HEK293 (cell line): Measurements from ENCODE around the gene PIM1.
A peak's percentile ranks its signal among the peaks of the same experiment; 100 is the strongest.

Source experiments
- CTCF ChIA-PET: fragments of 350-600 bp; formaldehyde crosslinking; extraction: SDS; loops from one replicate; lab custom pipeline; 2021; ENCODE audit warnings: antibody characterized with exemption; lab: Yijun Ruan, JAX
- POLR2A ChIA-PET: fragments of 300-600 bp; formaldehyde crosslinking; extraction: SDS; loops from one replicate; lab custom pipeline; 2020; ENCODE audit warnings: antibody characterized with exemption, inconsistent platforms; lab: Yijun Ruan, JAX
- H3K27ac ChIP-seq: fragments of 200-500 bp; sonication (Bioruptor generic); 2 replicates; pipeline ENCODE4 v1.5.1; 2014; ENCODE audit warnings: low read depth, low read length, control low read depth, inconsistent platforms; ENCODE audit errors: extremely low read depth
- H3K36me3 ChIP-seq, 2 experiments: fragments of 200-500 bp in 1 of 2; sonication (Bioruptor generic) in 1 of 2; 1 replicate in 1 of 2; 2 replicates in 1 of 2; pipeline ENCODE4 v1.5.1; 2014 to 2017; ENCODE audit warnings: inconsistent platforms in 2 of 2, low read length in 2 of 2; ENCODE audit not compliant: control insufficient read depth in 2 of 2, insufficient read depth in 1 of 2
- H3K4me1 ChIP-seq: fragments of 200-500 bp; sonication (Bioruptor generic); 2 replicates; pipeline ENCODE4 v1.5.1; 2014; ENCODE audit warnings: mild to moderate bottlenecking, low read length, inconsistent platforms; ENCODE audit not compliant: control insufficient read depth, insufficient read depth
- H3K4me3 ChIP-seq: 2 replicates; pipeline ENCODE4 v1.5.1; 2011; ENCODE audit warnings: low read depth, mild to moderate bottlenecking, control low read depth, low read length, moderate library complexity
- H3K9me3 ChIP-seq: fragments of 200-500 bp; sonication (Bioruptor generic); 2 replicates; pipeline ENCODE4 v1.5.1; 2014; ENCODE audit warnings: low read depth, low read length, inconsistent platforms; ENCODE audit not compliant: control insufficient read depth, insufficient read depth
- HOXD13 ChIP-seq: sonication (generic); formaldehyde crosslinking; IDR thresholded peaks from 2 replicates; pipeline ENCODE4 v1.8.0; 2022; ENCODE audit warnings: missing genetic modification reagents, borderline replicate concordance
- OSR2 ChIP-seq: fragments of 450-650 bp; formaldehyde crosslinking; IDR thresholded peaks from 2 replicates; pipeline ENCODE4 v1.5.1; 2016; ENCODE audit warnings: missing biosample characterization, missing genetic modification characterization
- SCRT1 ChIP-seq: fragments of 450-650 bp; formaldehyde crosslinking; IDR thresholded peaks from 2 replicates; pipeline ENCODE4 v1.5.1; 2016; ENCODE audit warnings: missing biosample characterization, missing genetic modification characterization, borderline replicate concordance
- ZFHX2 ChIP-seq: fragments of 450-650 bp; formaldehyde crosslinking; conservative IDR thresholded peaks from 2 replicates; pipeline ENCODE4 v1.5.1; 2016; ENCODE audit warnings: missing biosample characterization, missing genetic modification characterization
- ZNF146 ChIP-seq: fragments of 450-650 bp; formaldehyde crosslinking; IDR thresholded peaks from 2 replicates; pipeline ENCODE4 v1.5.1; 2016; ENCODE audit warnings: missing biosample characterization, missing genetic modification characterization
- ZNF169 ChIP-seq: fragments of 450-650 bp; formaldehyde crosslinking; IDR thresholded peaks from 2 replicates; pipeline ENCODE4 v1.5.1; 2016; ENCODE audit warnings: missing biosample characterization, missing genetic modification characterization
- ZNF202 ChIP-seq: fragments of 450-650 bp; formaldehyde crosslinking; IDR thresholded peaks from 2 replicates; pipeline ENCODE4 v1.5.1; 2016; ENCODE audit warnings: missing biosample characterization, missing genetic modification characterization, borderline replicate concordance
- ZNF23 ChIP-seq: fragments of 450-650 bp; formaldehyde crosslinking; IDR thresholded peaks from 2 replicates; pipeline ENCODE4 v1.5.1; 2016; ENCODE audit warnings: missing biosample characterization, missing genetic modification characterization, borderline replicate concordance
- ZNF324 ChIP-seq: fragments of 450-650 bp; formaldehyde crosslinking; IDR thresholded peaks from 2 replicates; pipeline ENCODE4 v1.5.1; 2016; ENCODE audit warnings: missing biosample characterization, missing genetic modification characterization
- ZNF558 ChIP-seq: fragments of 450-650 bp; formaldehyde crosslinking; IDR thresholded peaks from 2 replicates; pipeline ENCODE4 v1.5.1; 2016; ENCODE audit warnings: missing biosample characterization, missing genetic modification characterization
- ZNF624 ChIP-seq: fragments of 450-650 bp; formaldehyde crosslinking; IDR thresholded peaks from 2 replicates; pipeline ENCODE4 v1.5.1; 2017; ENCODE audit warnings: missing biosample characterization, missing genetic modification characterization
- ZNF670 ChIP-seq: fragments of 450-650 bp; formaldehyde crosslinking; IDR thresholded peaks from 2 replicates; pipeline ENCODE4 v1.5.1; 2016; ENCODE audit warnings: missing biosample characterization, missing genetic modification characterization, low read depth
- ZNF76 ChIP-seq: fragments of 450-650 bp; formaldehyde crosslinking; IDR thresholded peaks from 2 replicates; pipeline ENCODE4; 2016; ENCODE audit warnings: low read depth, missing biosample characterization, missing genetic modification characterization, borderline replicate concordance
- ZNF791 ChIP-seq: fragments of 450-650 bp; formaldehyde crosslinking; IDR thresholded peaks from 2 replicates; pipeline ENCODE4 v1.5.1; 2016; ENCODE audit warnings: missing biosample characterization, missing genetic modification characterization
- ZNF843 ChIP-seq: fragments of 450-650 bp; formaldehyde crosslinking; IDR thresholded peaks from 2 replicates; pipeline ENCODE4 v1.5.1; 2016; ENCODE audit warnings: missing biosample characterization, missing genetic modification characterization
- ZSCAN23 ChIP-seq: fragments of 450-650 bp; formaldehyde crosslinking; IDR thresholded peaks from 2 replicates; pipeline ENCODE4 v1.5.1; 2016; ENCODE audit warnings: missing biosample characterization, missing genetic modification characterization
- TF ChIP-seq, protein P1 (sequence below): fragments of 450-650 bp; formaldehyde crosslinking; IDR thresholded peaks from 2 replicates; pipeline ENCODE4 v1.5.1; 2017; ENCODE audit warnings: missing biosample characterization, missing genetic modification characterization
- TF ChIP-seq, protein P2 (sequence below): fragments of 450-650 bp; formaldehyde crosslinking; IDR thresholded peaks from 2 replicates; pipeline ENCODE4 v1.5.1; 2016; ENCODE audit warnings: missing biosample characterization, missing genetic modification characterization
- TF ChIP-seq, protein P3 (sequence below): fragments of 450-650 bp; formaldehyde crosslinking; IDR thresholded peaks from 2 replicates; pipeline ENCODE4 v1.5.1; 2016; ENCODE audit warnings: missing biosample characterization, missing genetic modification characterization
- TF ChIP-seq, protein P4 (sequence below): fragments of 450-650 bp; formaldehyde crosslinking; IDR thresholded peaks from 2 replicates; pipeline ENCODE4 v1.5.1; 2016; ENCODE audit warnings: missing biosample characterization, missing genetic modification characterization
- TF ChIP-seq, protein P5 (sequence below): fragments of 450-650 bp; formaldehyde crosslinking; IDR thresholded peaks from 2 replicates; pipeline ENCODE4 v1.5.1; 2016; ENCODE audit warnings: missing biosample characterization, missing genetic modification characterization
- TF ChIP-seq, protein P6 (sequence below): fragments of 450-650 bp; IDR thresholded peaks from 2 replicates; pipeline ENCODE4 v1.5.1; 2018; ENCODE audit warnings: missing biosample characterization, mild to moderate bottlenecking, missing genetic modification characterization

Gene PIM1

DNA sequence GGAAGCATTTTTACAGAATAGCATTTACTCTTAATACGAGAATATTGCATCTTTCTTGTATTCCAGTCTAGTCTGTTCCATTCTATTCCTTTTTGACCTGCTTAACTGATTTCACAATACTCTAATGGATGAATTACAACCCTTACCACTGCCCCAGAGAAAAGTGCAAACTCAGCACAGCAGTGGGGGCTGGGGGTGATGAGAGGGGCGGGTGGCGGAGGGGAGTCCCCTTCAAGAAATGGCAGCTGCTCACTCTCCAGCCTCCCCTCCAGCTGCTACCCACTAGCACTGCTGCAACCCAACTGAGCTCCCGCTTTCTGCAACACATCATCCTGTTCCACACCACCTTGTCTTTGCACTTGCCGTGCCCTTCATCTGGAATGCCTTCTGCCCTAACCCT lies 30.1 kb downstream of the PIM1 start:
- ChIA-PET POLR2A (interaction anchor here (1.0 kb wide), 1 partner anchor 29 kb away, joined by 3 read pairs; no protein-coding TSS in a partner anchor), CTCF (interaction anchor here (1.1 to 17.8 kb wide), 4 partner anchors 10 to 176 kb away, joined by 3 to 845 read pairs (median 29); no protein-coding TSS in a partner anchor)
- no peak overlapping the region for H3K27ac ChIP-seq
- no peaks in the 10 kb centered on the region for H3K9me3 ChIP-seq
- H3K36me3 ChIP-seq = no peaks in the 10 kb centered on the region
- no peak for TF ChIP-seq ZSCAN23 (tag by site-specific recombination)
- no peak for TF ChIP-seq ZNF791 (tag by site-specific recombination)
- no peak for TF ChIP-seq ZNF558 (tag by site-specific recombination)
- TF ChIP-seq, protein P1, sequence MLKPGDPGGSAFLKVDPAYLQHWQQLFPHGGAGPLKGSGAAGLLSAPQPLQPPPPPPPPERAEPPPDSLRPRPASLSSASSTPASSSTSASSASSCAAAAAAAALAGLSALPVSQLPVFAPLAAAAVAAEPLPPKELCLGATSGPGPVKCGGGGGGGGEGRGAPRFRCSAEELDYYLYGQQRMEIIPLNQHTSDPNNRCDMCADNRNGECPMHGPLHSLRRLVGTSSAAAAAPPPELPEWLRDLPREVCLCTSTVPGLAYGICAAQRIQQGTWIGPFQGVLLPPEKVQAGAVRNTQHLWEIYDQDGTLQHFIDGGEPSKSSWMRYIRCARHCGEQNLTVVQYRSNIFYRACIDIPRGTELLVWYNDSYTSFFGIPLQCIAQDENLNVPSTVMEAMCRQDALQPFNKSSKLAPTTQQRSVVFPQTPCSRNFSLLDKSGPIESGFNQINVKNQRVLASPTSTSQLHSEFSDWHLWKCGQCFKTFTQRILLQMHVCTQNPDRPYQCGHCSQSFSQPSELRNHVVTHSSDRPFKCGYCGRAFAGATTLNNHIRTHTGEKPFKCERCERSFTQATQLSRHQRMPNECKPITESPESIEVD = no peak
- TF ChIP-seq, protein P2, sequence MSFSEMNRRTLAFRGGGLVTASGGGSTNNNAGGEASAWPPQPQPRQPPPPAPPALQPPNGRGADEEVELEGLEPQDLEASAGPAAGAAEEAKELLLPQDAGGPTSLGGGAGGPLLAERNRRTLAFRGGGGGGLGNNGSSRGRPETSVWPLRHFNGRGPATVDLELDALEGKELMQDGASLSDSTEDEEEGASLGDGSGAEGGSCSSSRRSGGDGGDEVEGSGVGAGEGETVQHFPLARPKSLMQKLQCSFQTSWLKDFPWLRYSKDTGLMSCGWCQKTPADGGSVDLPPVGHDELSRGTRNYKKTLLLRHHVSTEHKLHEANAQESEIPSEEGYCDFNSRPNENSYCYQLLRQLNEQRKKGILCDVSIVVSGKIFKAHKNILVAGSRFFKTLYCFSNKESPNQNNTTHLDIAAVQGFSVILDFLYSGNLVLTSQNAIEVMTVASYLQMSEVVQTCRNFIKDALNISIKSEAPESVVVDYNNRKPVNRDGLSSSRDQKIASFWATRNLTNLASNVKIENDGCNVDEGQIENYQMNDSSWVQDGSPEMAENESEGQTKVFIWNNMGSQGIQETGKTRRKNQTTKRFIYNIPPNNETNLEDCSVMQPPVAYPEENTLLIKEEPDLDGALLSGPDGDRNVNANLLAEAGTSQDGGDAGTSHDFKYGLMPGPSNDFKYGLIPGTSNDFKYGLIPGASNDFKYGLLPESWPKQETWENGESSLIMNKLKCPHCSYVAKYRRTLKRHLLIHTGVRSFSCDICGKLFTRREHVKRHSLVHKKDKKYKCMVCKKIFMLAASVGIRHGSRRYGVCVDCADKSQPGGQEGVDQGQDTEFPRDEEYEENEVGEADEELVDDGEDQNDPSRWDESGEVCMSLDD (tag by site-specific recombination) = no peak
- no peak for TF ChIP-seq HOXD13 (CRISPR knock-in tag)
- no peak for TF ChIP-seq ZNF146 (tag by site-specific recombination)
- TF ChIP-seq ZNF23 (tag by site-specific recombination) = no peak
- no peak for TF ChIP-seq ZNF843 (tag by site-specific recombination)
- no peak for TF ChIP-seq ZNF624 (tag by site-specific recombination)
- no peak for TF ChIP-seq ZNF202 (tag by site-specific recombination)
- TF ChIP-seq ZFHX2 (tag by site-specific recombination) = no peak
- TF ChIP-seq, protein P3, sequence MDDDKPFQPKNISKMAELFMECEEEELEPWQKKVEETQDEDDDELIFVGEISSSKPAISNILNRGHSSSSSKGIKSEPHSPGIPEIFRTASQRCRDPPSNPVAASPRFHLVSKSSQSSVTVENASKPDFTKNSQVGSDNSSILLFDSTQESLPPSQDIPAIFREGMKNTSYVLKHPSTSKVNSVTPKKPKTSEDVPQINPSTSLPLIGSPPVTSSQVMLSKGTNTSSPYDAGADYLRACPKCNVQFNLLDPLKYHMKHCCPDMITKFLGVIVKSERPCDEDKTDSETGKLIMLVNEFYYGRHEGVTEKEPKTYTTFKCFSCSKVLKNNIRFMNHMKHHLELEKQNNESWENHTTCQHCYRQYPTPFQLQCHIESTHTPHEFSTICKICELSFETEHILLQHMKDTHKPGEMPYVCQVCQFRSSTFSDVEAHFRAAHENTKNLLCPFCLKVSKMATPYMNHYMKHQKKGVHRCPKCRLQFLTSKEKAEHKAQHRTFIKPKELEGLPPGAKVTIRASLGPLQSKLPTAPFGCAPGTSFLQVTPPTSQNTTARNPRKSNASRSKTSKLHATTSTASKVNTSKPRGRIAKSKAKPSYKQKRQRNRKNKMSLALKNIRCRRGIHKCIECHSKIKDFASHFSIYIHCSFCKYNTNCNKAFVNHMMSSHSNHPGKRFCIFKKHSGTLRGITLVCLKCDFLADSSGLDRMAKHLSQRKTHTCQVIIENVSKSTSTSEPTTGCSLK (tag by site-specific recombination) = no peak
- no peak for TF ChIP-seq SCRT1 (tag by site-specific recombination)
- TF ChIP-seq, protein P4, sequence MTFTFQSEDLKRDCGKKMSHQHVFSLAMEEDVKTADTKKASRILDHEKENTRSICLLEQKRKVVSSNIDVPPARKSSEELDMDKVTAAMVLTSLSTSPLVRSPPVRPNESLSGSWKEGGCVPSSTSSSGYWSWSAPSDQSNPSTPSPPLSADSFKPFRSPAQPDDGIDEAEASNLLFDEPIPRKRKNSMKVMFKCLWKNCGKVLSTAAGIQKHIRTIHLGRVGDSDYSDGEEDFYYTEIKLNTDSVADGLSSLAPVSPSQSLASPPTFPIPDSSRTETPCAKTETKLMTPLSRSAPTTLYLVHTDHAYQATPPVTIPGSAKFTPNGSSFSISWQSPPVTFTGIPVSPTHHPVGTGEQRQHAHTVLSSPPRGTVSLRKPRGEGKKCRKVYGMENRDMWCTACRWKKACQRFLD = no peak
- no peak for TF ChIP-seq ZNF670 (tag by site-specific recombination)
- TF ChIP-seq ZNF76 (tag by site-specific recombination) = no peak
- TF ChIP-seq, all 188 proteins: peak for 0
- H3K4me3 ChIP-seq = no peak overlapping the region
- H3K4me1 ChIP-seq = peaks cover 4% of the 10 kb centered on the region

DNA sequence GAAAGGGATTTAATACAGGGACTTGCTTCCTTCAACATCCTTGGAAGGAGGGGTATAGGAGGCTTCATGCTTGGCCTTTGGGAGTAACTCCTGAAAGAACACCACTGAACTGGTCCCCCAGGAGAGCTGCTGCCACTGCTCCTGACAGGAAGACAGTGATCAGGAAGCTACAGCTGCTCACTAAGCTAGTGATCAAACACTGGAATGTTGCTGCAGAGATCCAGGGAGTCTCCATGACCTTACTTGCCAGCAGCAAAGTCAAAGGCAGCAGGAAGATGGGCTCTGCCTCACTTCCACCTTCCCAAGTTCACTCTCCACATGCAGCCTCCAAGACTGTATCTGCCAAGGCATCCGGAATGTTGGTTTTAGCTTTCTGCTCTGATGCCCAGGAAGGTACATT lies 31.8 kb downstream of the PIM1 start:
- TF ChIP-seq, protein P5, sequence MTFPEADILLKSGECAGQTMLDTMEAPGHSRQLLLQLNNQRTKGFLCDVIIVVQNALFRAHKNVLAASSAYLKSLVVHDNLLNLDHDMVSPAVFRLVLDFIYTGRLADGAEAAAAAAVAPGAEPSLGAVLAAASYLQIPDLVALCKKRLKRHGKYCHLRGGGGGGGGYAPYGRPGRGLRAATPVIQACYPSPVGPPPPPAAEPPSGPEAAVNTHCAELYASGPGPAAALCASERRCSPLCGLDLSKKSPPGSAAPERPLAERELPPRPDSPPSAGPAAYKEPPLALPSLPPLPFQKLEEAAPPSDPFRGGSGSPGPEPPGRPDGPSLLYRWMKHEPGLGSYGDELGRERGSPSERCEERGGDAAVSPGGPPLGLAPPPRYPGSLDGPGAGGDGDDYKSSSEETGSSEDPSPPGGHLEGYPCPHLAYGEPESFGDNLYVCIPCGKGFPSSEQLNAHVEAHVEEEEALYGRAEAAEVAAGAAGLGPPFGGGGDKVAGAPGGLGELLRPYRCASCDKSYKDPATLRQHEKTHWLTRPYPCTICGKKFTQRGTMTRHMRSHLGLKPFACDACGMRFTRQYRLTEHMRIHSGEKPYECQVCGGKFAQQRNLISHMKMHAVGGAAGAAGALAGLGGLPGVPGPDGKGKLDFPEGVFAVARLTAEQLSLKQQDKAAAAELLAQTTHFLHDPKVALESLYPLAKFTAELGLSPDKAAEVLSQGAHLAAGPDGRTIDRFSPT = no peak
- TF ChIP-seq OSR2 (tag by site-specific recombination) (0 out of 2 replicates have a peak, but pooled peaks have one; percentile 12), ZNF169 (no peak), ZNF324 (no peak)
- TF ChIP-seq, protein P6, sequence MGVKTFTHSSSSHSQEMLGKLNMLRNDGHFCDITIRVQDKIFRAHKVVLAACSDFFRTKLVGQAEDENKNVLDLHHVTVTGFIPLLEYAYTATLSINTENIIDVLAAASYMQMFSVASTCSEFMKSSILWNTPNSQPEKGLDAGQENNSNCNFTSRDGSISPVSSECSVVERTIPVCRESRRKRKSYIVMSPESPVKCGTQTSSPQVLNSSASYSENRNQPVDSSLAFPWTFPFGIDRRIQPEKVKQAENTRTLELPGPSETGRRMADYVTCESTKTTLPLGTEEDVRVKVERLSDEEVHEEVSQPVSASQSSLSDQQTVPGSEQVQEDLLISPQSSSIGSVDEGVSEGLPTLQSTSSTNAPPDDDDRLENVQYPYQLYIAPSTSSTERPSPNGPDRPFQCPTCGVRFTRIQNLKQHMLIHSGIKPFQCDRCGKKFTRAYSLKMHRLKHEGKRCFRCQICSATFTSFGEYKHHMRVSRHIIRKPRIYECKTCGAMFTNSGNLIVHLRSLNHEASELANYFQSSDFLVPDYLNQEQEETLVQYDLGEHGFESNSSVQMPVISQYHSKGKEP (tag by site-specific recombination) = no peak
- Histone ChIP-seq H3K27ac (no peak overlapping the region), H3K36me3 (no peaks in the 10 kb centered on the region), H3K4me3 (no peak overlapping the region), H3K4me1 (peaks cover 4% of the 10 kb centered on the region), H3K9me3 (no peaks in the 10 kb centered on the region)
- ChIA-PET CTCF (interaction anchor here (1.2 to 17.8 kb wide), 3 partner anchors 8 to 178 kb away, joined by 6 to 845 read pairs (median 54); no protein-coding TSS in a partner anchor), POLR2A (no interaction called here)
